GM18909 (cell line): Measurements from ENCODE around the gene ATP11A.
A peak's percentile ranks its signal among the peaks of the same experiment; 100 is the strongest.
"Not testable (repeated sequence)": the region's sequence is repeated elsewhere in the genome, so short reads cannot be mapped to it uniquely, and the experiment has no call there.

Experiments used
- ATAC-seq: cut with Tn5 transposase; IDR thresholded peaks from one replicate; pipeline ENCODE4 v1.9.1; 2021; ENCODE audit warnings: mild to moderate bottlenecking; ENCODE audit not compliant: unreplicated experiment, poor library complexity

ATP11A gene

GRCh38 chr13:112706171-112706570 is 16.3 kb downstream of the ATP11A start:
- ATAC-seq = no peak

- ATAC-seq = no peak
These were observed 18.9 kb downstream of the ATP11A start for GRCh38 chr13:112708560-112709240.

- ATAC-seq = not testable (repeated sequence)
These were observed 19.5 kb downstream of the ATP11A start for GRCh38 chr13:112709316-112709715.

- ATAC-seq = no peak
These were observed 20.3 kb downstream of the ATP11A start for GRCh38 chr13:112709825-112710783.

GRCh38 chr13:112710855-112711527 is 21.2 kb downstream of the ATP11A start:
- ATAC-seq = no peak

GRCh38 chr13:112711528-112712265 is 21.9 kb downstream of the ATP11A start:
- peak; percentile 68 for ATAC-seq

GRCh38 chr13:112712451-112713207 is 22.8 kb downstream of the ATP11A start:
- ATAC-seq = no peak

GRCh38 chr13:112713517-112714253 is 23.8 kb downstream of the ATP11A start:
- ATAC-seq = no peak

- no peak for ATAC-seq
These were observed 24.7 kb downstream of the ATP11A start for GRCh38 chr13:112714376-112715174.

GRCh38 chr13:112715210-112715609 is 25.4 kb downstream of the ATP11A start:
- no peak for ATAC-seq

- no peak for ATAC-seq
These were observed 26.1 kb downstream of the ATP11A start for GRCh38 chr13:112715715-112716460.

GRCh38 chr13:112716461-112716820 is 26.6 kb downstream of the ATP11A start:
- ATAC-seq = no peak

GRCh38 chr13:112716841-112717520 is 27.1 kb downstream of the ATP11A start:
- ATAC-seq = no peak

GRCh38 chr13:112718318-112718717 is 28.5 kb downstream of the ATP11A start:
- no peak for ATAC-seq

- ATAC-seq = no peak
These were observed 29.2 kb downstream of the ATP11A start for GRCh38 chr13:112719016-112719415.

GRCh38 chr13:112719556-112719955 is 29.7 kb downstream of the ATP11A start:
- ATAC-seq = no peak

- ATAC-seq = no peak
These were observed 30.4 kb downstream of the ATP11A start for GRCh38 chr13:112720251-112720650.
